HG02610 (cell line): ENCODE measurements around the gene EDA.
"Not testable (repeated sequence)": the region's sequence is repeated elsewhere in the genome, so short reads cannot be mapped to it uniquely, and the experiment has no call there.

ENCODE experiments used
- ATAC-seq: cut with Tn5 transposase; IDR thresholded peaks from one replicate; pipeline ENCODE4 v1.9.1; 2021; ENCODE audit warnings: mild to moderate bottlenecking, moderate library complexity; ENCODE audit not compliant: unreplicated experiment

The EDA gene

DNA sequence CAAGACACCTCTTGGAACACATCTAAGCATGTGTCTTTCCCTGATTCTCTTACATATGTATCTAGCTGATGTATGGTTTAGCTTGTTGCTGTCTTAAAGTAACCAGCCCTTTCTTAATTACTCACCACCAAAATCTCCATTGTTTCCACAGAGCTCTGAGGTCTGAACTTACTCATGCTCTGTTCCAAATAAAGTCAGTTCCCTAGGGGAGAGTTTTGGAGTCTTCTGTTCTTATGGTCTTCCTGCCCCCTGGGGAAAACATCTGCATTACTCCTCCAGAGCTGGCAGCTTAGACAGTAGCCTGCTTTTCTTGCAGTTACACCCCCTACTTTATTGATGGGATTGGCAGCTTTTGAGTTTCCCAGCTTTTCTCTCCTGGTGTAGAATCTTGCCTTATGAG, 125.8 kb downstream of the EDA start:
- no peak for ATAC-seq

GRCh38 chrX:69746051-69746450, 130.1 kb downstream of the EDA start:
- no peak for ATAC-seq

- ATAC-seq = no peak
Observed at GRCh38 chrX:69748055-69748454, 132.1 kb downstream of the EDA start.

DNA sequence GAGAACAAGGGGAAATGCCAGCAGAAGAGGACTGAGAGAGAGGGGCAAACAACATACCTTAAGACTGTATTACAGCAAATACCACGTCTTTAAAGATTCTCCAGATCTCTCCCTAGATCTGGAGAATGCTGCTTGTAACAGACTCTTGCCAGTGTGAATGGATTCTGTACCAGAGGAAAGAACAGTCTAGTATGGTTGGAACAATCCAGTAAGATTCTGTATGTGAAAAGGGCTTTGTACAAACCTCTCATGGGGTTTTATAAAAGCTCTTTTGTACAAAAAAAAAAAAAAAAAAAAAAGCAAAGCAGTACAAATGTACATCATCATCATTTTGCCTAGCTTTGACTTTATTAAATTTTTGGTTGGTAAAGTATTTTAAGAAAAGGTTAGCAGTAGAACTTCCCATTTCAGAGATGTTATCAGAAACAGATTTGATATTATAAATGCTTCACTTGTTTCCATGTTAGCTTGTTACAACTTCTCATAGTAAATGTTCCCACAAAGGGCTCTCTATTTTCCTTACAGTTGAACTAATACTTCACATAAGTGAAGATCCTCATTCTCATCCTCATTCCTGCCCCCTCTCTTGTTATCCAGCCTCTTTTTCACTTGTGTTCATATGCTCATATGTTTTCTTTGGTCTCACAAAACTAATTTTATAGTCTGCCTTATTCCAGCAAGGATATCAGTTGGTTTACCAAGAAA, 144.2 kb downstream of the EDA start:
- ATAC-seq = no peak

DNA sequence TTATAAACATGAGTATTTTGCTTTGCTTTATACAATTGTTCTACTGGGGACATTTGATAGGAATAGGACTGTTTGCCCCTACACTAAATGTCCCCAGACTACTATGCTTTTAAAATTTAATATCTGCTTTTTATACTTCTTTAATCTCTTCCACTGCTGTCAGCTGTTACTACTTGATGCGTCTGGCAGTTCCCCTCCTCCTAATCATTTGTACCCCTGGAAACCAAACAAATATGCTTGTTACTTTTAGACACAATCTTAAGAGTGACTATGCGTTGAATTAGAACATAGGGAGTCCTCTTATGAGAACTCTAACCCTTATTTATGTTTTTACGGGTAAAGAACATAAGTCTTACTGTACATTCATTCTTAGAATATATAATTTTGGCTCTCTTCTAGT, 145.7 kb downstream of the EDA start:
- no peak for ATAC-seq

- ATAC-seq = no peak
Observed at GRCh38 chrX:69762340-69762739, 146.4 kb downstream of the EDA start.

DNA sequence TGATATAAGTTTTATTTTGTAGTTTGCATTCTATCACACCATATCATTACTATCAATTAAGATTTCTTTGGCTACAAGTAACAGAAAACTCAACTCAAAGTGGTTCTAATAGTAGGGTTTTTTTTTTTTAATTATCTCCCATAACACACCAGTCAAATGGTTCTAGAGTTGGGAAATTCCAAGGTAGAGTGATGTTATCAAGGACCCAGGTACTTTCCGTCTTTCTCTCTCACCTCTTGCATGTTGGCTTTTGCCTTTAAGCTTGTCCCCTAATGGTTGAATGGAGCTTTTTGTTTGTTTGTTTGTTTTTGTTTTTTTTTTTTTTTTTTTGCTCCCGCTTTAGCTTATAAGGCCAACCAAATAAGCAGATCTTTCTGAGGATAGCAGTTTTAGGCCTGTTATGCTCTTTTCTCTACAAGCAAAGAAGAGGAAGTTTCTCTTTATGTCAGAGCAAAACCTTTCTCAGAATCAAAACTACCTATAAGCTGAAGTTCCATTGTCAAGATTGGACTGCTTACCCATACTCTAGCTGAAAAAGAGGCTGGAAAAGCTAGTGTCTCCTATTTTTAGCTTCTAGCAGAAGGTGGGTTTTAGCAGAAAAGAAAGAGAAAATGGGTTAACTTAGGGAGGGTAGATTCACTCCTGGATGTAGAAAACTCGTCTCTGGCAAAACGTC, 177.5 kb downstream of the EDA start:
- ATAC-seq = no peak

DNA sequence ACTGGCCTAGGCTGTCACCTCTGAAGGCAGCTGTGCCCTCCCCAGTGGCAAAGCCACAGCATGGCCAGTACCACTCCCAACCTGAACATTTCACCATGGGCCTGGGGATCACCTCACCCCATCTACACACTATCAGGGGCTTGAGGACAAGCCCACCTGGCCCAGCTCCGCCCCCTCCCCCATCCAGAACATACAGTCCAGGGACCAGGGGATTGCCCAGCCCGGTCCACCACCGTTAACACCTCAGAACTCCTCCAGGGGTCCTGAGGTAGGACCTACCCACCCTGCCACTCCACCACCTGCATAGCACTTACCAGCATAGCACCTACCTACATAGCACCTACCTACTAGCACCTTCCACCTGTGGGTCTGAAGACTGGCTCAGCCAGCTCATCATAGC, 179.8 kb downstream of the EDA start:
- ATAC-seq = no peak

- no peak for ATAC-seq
Observed at GRCh38 chrX:69807400-69807799, 191.5 kb downstream of the EDA start.

- ATAC-seq = no peak
Observed at GRCh38 chrX:69808375-69808774, 192.5 kb downstream of the EDA start.

DNA sequence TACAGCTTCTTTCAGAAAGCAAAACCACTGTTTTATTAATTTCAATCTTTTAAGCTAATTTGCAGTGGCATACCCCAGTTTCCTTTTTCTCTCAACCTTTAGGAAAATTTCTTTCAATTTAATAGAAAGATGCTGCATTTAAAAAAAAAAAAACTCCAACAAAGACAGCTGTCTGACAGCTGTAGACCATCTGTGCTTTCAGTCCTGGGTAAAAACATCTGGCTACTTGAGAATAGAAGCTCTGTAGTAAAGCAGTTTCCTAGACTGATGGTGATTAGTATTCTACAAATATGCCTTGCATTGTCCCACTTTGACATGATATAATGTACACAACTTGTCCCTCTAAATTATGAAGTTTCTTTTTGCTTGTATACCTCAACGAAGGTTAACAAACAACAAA, 197.8 kb downstream of the EDA start:
- no peak for ATAC-seq

GRCh38 chrX:69815063-69815462, 199.2 kb downstream of the EDA start:
- no peak for ATAC-seq

- ATAC-seq = no peak
Observed at GRCh38 chrX:69815519-69815918, 199.6 kb downstream of the EDA start.

GRCh38 chrX:69844636-69845035, 228.7 kb downstream of the EDA start:
- no peak for ATAC-seq

- not testable (repeated sequence) for ATAC-seq
Observed at GRCh38 chrX:69859999-69860398, 244.1 kb downstream of the EDA start.

GRCh38 chrX:69876221-69876620, 260.3 kb downstream of the EDA start:
- no peak for ATAC-seq

- ATAC-seq = no peak
Observed at GRCh38 chrX:69884210-69884609, 268.3 kb downstream of the EDA start.

GRCh38 chrX:69896046-69896445, 280.1 kb downstream of the EDA start:
- no peak for ATAC-seq

- ATAC-seq = no peak
Observed at GRCh38 chrX:69900491-69900890, 284.6 kb downstream of the EDA start.

DNA sequence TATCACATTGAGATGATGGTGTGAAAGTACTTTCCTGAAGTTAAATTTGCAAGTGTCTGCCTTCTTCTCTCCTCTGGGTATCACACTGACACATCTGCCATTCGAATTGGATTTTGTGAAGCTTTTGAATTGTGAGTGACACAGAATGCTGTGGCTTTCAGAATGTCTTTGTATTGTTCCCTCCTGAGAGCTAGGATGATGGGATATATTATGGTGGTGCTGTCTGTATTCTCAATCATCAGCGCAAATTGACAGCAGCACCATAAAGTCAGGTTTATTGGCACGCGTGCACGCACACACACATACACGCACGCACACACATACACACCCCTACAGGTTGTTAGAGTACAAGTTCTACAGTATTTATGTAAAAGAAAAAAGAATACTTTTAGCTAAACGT, 290.5 kb downstream of the EDA start:
- no peak for ATAC-seq

GRCh38 chrX:69914781-69915180, 298.9 kb downstream of the EDA start:
- ATAC-seq = no peak

DNA sequence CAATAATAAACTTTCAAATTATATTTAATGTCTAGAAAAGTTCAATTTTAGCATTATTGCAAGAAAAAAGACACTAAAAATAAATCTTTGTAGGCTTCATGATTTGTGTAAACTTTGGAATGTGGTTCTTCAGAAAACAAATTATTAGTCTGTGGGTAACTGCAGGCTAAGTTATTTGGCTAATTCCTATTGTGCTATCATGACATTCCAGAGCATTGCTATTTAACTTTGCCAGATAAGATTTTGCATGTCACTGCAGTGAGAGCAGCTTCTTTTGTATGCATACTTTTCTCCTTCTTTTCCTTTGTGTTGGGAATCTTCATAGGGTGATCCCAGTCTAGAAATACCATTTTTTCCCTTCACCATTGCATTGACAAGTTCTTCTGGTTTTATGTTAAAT, 303.8 kb downstream of the EDA start:
- no peak for ATAC-seq

DNA sequence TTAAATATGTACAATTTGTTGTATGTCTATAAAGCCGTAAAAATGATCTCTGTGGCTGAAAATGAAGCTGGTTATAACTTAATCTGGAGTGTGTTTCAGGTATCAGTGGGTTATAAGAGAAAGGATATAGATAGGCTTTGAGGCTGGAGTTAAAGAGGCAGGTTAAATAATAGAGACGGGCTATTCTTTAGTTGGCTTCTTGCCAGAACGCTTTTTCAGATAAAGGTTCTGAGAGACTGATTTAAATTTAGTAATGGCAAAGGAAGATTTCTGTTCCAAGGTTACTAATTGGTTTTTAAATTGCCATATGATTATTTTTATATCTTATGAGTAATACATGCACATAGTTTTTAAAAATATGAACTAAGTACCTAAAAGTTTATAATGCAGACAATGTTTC, 316.4 kb downstream of the EDA start:
- no peak for ATAC-seq
